H9 (cell line): ENCODE data around the gene AATK. TPM values are rescaled to one million over a fixed set of nuclear protein-coding genes. Genes with fewer than 3 reads are reported as not detected.

Source experiments
- DNase-seq: peaks from one replicate; pipeline ENCODE4 v3.0.0-alpha.2; 2017
- H2AFZ ChIP-seq: one replicate; pipeline ENCODE4 v1.6.1; 2013; ENCODE audit warnings: mild to moderate bottlenecking, low read length, control low read depth, moderate library complexity
- H2AK5ac ChIP-seq: 2 replicates; pipeline ENCODE4 v1.6.1; 2013; ENCODE audit warnings: low read length, control low read depth, mixed read lengths; ENCODE audit not compliant: insufficient read length
- H2BK120ac ChIP-seq: one replicate; pipeline ENCODE4 v1.6.1; 2013; ENCODE audit warnings: low read depth, mild to moderate bottlenecking, low read length, control low read depth, inconsistent platforms; ENCODE audit not compliant: poor library complexity, severe bottlenecking
- H2BK12ac ChIP-seq: 2 replicates; pipeline ENCODE4 v1.6.1; 2013; ENCODE audit warnings: low read length, control low read depth, mixed read lengths, low read depth; ENCODE audit not compliant: insufficient read length
- H2BK15ac ChIP-seq: 2 replicates; pipeline ENCODE4 v1.6.1; 2013; ENCODE audit warnings: low read depth, low read length, control low read depth
- H2BK20ac ChIP-seq: one replicate; pipeline ENCODE4 v1.6.1; 2013; ENCODE audit warnings: low read depth, mild to moderate bottlenecking, low read length, control low read depth, inconsistent platforms; ENCODE audit not compliant: poor library complexity, severe bottlenecking
- H2BK5ac ChIP-seq: 2 replicates; pipeline ENCODE4 v1.6.1; 2013; ENCODE audit warnings: low read length, control low read depth, mixed read lengths; ENCODE audit not compliant: insufficient read length
- H3K14ac ChIP-seq: 2 replicates; pipeline ENCODE4 v1.6.1; 2013; ENCODE audit warnings: low read length, control low read depth; ENCODE audit not compliant: insufficient read depth
- H3K18ac ChIP-seq: 2 replicates; pipeline ENCODE4 v1.6.1; 2013; ENCODE audit warnings: low read depth, mild to moderate bottlenecking, mixed read lengths, low read length, control low read depth; ENCODE audit not compliant: insufficient read length
- H3K23ac ChIP-seq: 2 replicates; pipeline ENCODE4 v1.6.1; 2013; ENCODE audit warnings: low read length, control low read depth, mixed read lengths, low read depth; ENCODE audit not compliant: insufficient read length
- H3K23me2 ChIP-seq: 2 replicates; pipeline ENCODE4 v1.6.1; 2013; ENCODE audit warnings: low read depth, mild to moderate bottlenecking, mixed read lengths, low read length, control low read depth; ENCODE audit not compliant: insufficient read length, poor library complexity, severe bottlenecking
- H3K27ac ChIP-seq: 2 replicates; pipeline ENCODE4 v1.5.1; 2013; ENCODE audit warnings: low read length, control low read depth, mixed read lengths, low read depth; ENCODE audit not compliant: insufficient read length
- H3K27me3 ChIP-seq: 2 replicates; pipeline ENCODE4 v1.6.1; 2013; ENCODE audit warnings: low read length, control low read depth, inconsistent platforms; ENCODE audit not compliant: insufficient read depth
- H3K4ac ChIP-seq: 2 replicates; pipeline ENCODE4 v1.6.1; 2013; ENCODE audit warnings: low read depth, mild to moderate bottlenecking, control low read depth, inconsistent platforms, low read length, moderate library complexity
- H3K4me1 ChIP-seq: 2 replicates; pipeline ENCODE4 v1.6.1; 2013; ENCODE audit warnings: low read length, control low read depth, inconsistent platforms; ENCODE audit not compliant: insufficient read depth
- H3K4me2 ChIP-seq: 2 replicates; pipeline ENCODE4 v1.6.1; 2013; ENCODE audit warnings: low read length, control low read depth, mixed read lengths; ENCODE audit not compliant: insufficient read length, insufficient read depth
- H3K56ac ChIP-seq: 2 replicates; pipeline ENCODE4 v1.6.1; 2013; ENCODE audit warnings: low read depth, mild to moderate bottlenecking, mixed read lengths, low read length, control low read depth; ENCODE audit not compliant: insufficient read length
- H3K79me1 ChIP-seq: 2 replicates; pipeline ENCODE4 v1.6.1; 2013; ENCODE audit warnings: low read depth, mild to moderate bottlenecking, moderate library complexity, low read length, control low read depth, inconsistent platforms; ENCODE audit not compliant: insufficient read depth, poor library complexity, severe bottlenecking
- H3K79me2 ChIP-seq: 2 replicates; pipeline ENCODE4 v1.6.1; 2013; ENCODE audit warnings: low read length, control low read depth, inconsistent platforms; ENCODE audit not compliant: insufficient read depth
- H3K9ac ChIP-seq: 2 replicates; pipeline ENCODE4 v1.6.1; 2013; ENCODE audit warnings: low read length, control low read depth, mixed read lengths; ENCODE audit not compliant: insufficient read length; ENCODE audit errors: extremely low read depth
- H3K9me3 ChIP-seq: one replicate; pipeline ENCODE4 v1.6.1; 2013; ENCODE audit warnings: low read depth, low read length, inconsistent platforms; ENCODE audit not compliant: control insufficient read depth
- H3T11ph ChIP-seq: one replicate; pipeline ENCODE4 v1.6.1; 2013; ENCODE audit warnings: mild to moderate bottlenecking, low read length, control low read depth, inconsistent platforms
- H4K20me1 ChIP-seq: one replicate; pipeline ENCODE4 v1.6.1; 2013; ENCODE audit not compliant: control insufficient read depth, insufficient read length, insufficient read depth
- H4K5ac ChIP-seq: 2 replicates; pipeline ENCODE4 v1.6.1; 2013; ENCODE audit warnings: low read depth, mild to moderate bottlenecking, mixed read lengths, low read length, control low read depth; ENCODE audit not compliant: insufficient read length
- H4K8ac ChIP-seq: replicated peaks from 2 replicates; pipeline ENCODE4 v1.6.1; 2013; ENCODE audit warnings: low read length, control low read depth, mixed read lengths, low read depth; ENCODE audit not compliant: insufficient read length
- H4K91ac ChIP-seq: 2 replicates; pipeline ENCODE4 v1.6.1; 2013; ENCODE audit warnings: low read depth, mild to moderate bottlenecking, moderate library complexity, mixed read lengths, low read length, control low read depth; ENCODE audit not compliant: insufficient read length
- H3K27ac Mint-ChIP-seq, 3 experiments: 2 replicates in 2 of 3; 3 replicates in 1 of 3; pipeline ENCODE4 v1.8.0; 2020 to 2021; ENCODE audit warnings: mixed read lengths in 3 of 3, mild to moderate bottlenecking in 1 of 3, moderate library complexity in 1 of 3
- H3K27me3 Mint-ChIP-seq: 2 replicates; pipeline ENCODE4 v1.8.0; 2021; ENCODE audit warnings: low read depth, mild to moderate bottlenecking, moderate library complexity, mixed read lengths
- H3K36me3 Mint-ChIP-seq, 3 experiments: 2 replicates in 2 of 3; 3 replicates in 1 of 3; pipeline ENCODE4 v1.8.0; 2020 to 2021; ENCODE audit warnings: low read depth in 3 of 3, mixed read lengths in 3 of 3; ENCODE audit not compliant: insufficient read depth in 1 of 3
- H3K4me1 Mint-ChIP-seq, 2 experiments: 2 replicates each; pipeline ENCODE4 v1.8.0; 2020; ENCODE audit warnings: mixed read lengths in 2 of 2
- H3K4me3 Mint-ChIP-seq, 2 experiments: 2 replicates in 1 of 2; 3 replicates in 1 of 2; pipeline ENCODE4 v1.8.0; 2020 to 2021; ENCODE audit warnings: mild to moderate bottlenecking in 2 of 2, mixed read lengths in 2 of 2, moderate library complexity in 1 of 2
- H3K9me3 Mint-ChIP-seq, 2 experiments: 2 replicates in 1 of 2; 3 replicates in 1 of 2; pipeline ENCODE4 v1.8.0; 2020; ENCODE audit warnings: mild to moderate bottlenecking in 2 of 2, mixed read lengths in 2 of 2, moderate library complexity in 1 of 2
- WGBS: extraction: QIAGEN DNeasy Blood & Tissue Kit; methylation state at CpG from one replicate; pipeline ENCODE4 v1.1.7; 2013; ENCODE audit warnings: missing lambda C conversion rate, low lambda C conversion rate, mixed read lengths; ENCODE audit not compliant: insufficient read length; ENCODE audit errors: extremely low coverage; 5-methylcytosine and 5-hydroxymethylcytosine counted together
- total RNA-seq: library from RNA; stranded (reverse); gene quantifications from 2 replicates; pipeline ENCODE4 v1.2.1, GENCODE V29; 2021
- TF ChIP-seq, protein P1 (sequence below): fragments of 200-600 bp; sonication (generic); conservative IDR thresholded peaks from 3 replicates; pipeline ENCODE4 v1.8.0; 2021; ENCODE audit warnings: antibody characterized with exemption, mild to moderate bottlenecking

AATK gene
- total RNA-seq, 1 experiment from 2014 or later: 2.4 TPM

DNA sequence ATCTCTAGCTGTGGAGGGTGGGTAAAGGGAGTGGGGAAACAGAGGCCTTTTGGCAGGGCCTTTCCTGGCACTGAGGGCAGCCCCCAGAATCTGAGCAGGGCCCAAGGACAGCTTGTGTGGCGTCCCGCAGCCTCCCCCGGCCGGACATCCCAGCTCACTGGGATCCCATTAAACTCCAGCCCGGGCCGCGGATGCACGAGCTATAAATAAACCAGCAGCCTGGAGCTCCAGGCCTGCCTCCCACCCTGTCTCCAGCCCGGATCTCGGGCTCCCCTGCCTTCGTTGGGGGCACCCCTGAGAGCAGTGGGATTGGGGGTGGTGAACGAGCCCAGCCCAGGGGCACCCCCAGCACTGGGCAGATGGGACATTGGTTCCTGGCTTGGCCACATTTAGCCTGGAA lies 13.8 kb upstream of the AATK start:
- H3K4me2 ChIP-seq: no peak overlapping the region
- no peak overlapping the region for H2BK5ac ChIP-seq
- no peak overlapping the region for H4K8ac ChIP-seq
- H3K14ac ChIP-seq: no peak overlapping the region
- WGBS: no CpG with 5 or more reads among the region's 12 CpGs
- Mint-ChIP-seq H3K4me3 (no peak overlapping the region), H3K9me3 (peaks cover 0 to 4% of the 10 kb centered on the region in 2 experiments; a peak in 2 of 5 replicates), H3K27me3 (no peaks in the 10 kb centered on the region; the same call in none of the 2 replicates), H3K27ac (peak overlapping the region in 1 of 3 experiments; percentile 18; a peak in 1 of 7 replicates), H3K36me3 (no peaks in the 10 kb centered on the region), H3K4me1 (peaks cover 0 to 2% of the 10 kb centered on the region in 2 experiments; a peak in 1 of 4 replicates)
- no peaks in the 10 kb centered on the region for H3K79me2 ChIP-seq
- H4K91ac ChIP-seq: no peak overlapping the region
- H3K56ac ChIP-seq: no peak overlapping the region
- no peaks in the 10 kb centered on the region for H3K23me2 ChIP-seq
- H4K20me1 ChIP-seq: no peaks in the 10 kb centered on the region
- no peaks in the 10 kb centered on the region for H3K4me1 ChIP-seq
- no peak overlapping the region for H2BK15ac ChIP-seq
- no peaks in the 10 kb centered on the region for H3K27me3 ChIP-seq
- no peak overlapping the region for H3K4ac ChIP-seq
- no peak overlapping the region for H3T11ph ChIP-seq
- H4K5ac ChIP-seq: no peak overlapping the region
- no peak overlapping the region for H2BK12ac ChIP-seq
- DNase-seq: no peak
- no peak overlapping the region for H3K18ac ChIP-seq
- H3K27ac ChIP-seq: no peak overlapping the region
- H2AFZ ChIP-seq: no peak overlapping the region
- no peak overlapping the region for H2AK5ac ChIP-seq
- H3K9me3 ChIP-seq: no peaks in the 10 kb centered on the region
- TF ChIP-seq, protein P1, sequence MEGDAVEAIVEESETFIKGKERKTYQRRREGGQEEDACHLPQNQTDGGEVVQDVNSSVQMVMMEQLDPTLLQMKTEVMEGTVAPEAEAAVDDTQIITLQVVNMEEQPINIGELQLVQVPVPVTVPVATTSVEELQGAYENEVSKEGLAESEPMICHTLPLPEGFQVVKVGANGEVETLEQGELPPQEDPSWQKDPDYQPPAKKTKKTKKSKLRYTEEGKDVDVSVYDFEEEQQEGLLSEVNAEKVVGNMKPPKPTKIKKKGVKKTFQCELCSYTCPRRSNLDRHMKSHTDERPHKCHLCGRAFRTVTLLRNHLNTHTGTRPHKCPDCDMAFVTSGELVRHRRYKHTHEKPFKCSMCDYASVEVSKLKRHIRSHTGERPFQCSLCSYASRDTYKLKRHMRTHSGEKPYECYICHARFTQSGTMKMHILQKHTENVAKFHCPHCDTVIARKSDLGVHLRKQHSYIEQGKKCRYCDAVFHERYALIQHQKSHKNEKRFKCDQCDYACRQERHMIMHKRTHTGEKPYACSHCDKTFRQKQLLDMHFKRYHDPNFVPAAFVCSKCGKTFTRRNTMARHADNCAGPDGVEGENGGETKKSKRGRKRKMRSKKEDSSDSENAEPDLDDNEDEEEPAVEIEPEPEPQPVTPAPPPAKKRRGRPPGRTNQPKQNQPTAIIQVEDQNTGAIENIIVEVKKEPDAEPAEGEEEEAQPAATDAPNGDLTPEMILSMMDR: no peak
- H3K23ac ChIP-seq: no peak overlapping the region
- no peaks in the 10 kb centered on the region for H3K79me1 ChIP-seq
- no peak overlapping the region for H2BK120ac ChIP-seq
- no peak overlapping the region for H3K9ac ChIP-seq
- H2BK20ac ChIP-seq: no peak overlapping the region
